K562 (cell line): Measurements from ENCODE around the gene PLA2R1. TPM values are rescaled to one million over a fixed set of nuclear protein-coding genes. Genes with fewer than 3 reads are reported as not detected.

Experiments
- ATAC-seq: fragments of 200-7000 bp; cut with Tn5 transposase; 3 replicates; pipeline ENCODE4 v1.9.1; 2020; ENCODE audit warnings: moderate library complexity
- BruUV-seq: library from RNA; stranded (reverse); fragments of 400-500 nt; replicated peaks from 2 replicates; lab custom pipeline; 2021; lab: Mats Ljungman, UMichigan
- CTCF ChIA-PET: fragments of 300-600 bp; formaldehyde crosslinking; extraction: SDS; loops from one replicate; lab custom pipeline; 2021; ENCODE audit warnings: low intra/inter-chr PET ratio; lab: Yijun Ruan, JAX
- POLR2A ChIA-PET: fragments of 300-600, 350-650 bp; sonication (Branson Sonifier 250); formaldehyde crosslinking; extraction: SDS; loops from one replicate; lab custom pipeline; 2021; ENCODE audit warnings: antibody characterized with exemption, inconsistent platforms; lab: Yijun Ruan, JAX
- DNase-seq, 4 experiments: peaks; one replicate each; pipeline versions ENCODE4 v3.0.0 to v3.0.0-alpha.2; 2011 to 2018; ENCODE audit warnings: low spot score in 3 of 4, mixed read lengths in 3 of 4; ENCODE audit errors: extremely low read depth in 1 of 4
- FAIRE-seq: peaks from 2 replicates; lab custom pipeline; 2011; peaks lifted over from hg19 to GRCh38; lab: Jason Lieb, UNC
- H2AFZ ChIP-seq: 2 replicates; pipeline ENCODE4 v1.6.0; 2011; ENCODE audit warnings: low read depth, low read length, control low read depth, inconsistent platforms
- H3K27ac ChIP-seq: fragments of 200-600 bp; 3 replicates; pipeline ENCODE4 v1.8.0; 2011; ENCODE audit warnings: low read depth, mild to moderate bottlenecking, control low read depth, inconsistent platforms, low read length, moderate library complexity, mixed read lengths; ENCODE audit errors: extremely low read depth
- H3K27me3 ChIP-seq, 2 experiments: fragments of 300-600 bp in 1 of 2; 2 replicates in 1 of 2; 3 replicates in 1 of 2; pipeline versions ENCODE4 v1.6.0 to v1.8.0; 2011; ENCODE audit warnings: inconsistent platforms in 2 of 2, low read length in 2 of 2, mild to moderate bottlenecking in 1 of 2, mixed read lengths in 1 of 2, moderate library complexity in 1 of 2; ENCODE audit not compliant: control insufficient read depth in 2 of 2, insufficient read depth in 2 of 2
- H3K36me3 ChIP-seq: fragments of 300-600 bp; 3 replicates; pipeline ENCODE4 v1.8.0; 2011; ENCODE audit warnings: mild to moderate bottlenecking, low read length, inconsistent platforms; ENCODE audit not compliant: control insufficient read depth, insufficient read depth
- H3K4me1 ChIP-seq, 2 experiments: fragments of 200-600 bp in 1 of 2; replicated peaks in 1 of 2; 2 replicates in 1 of 2; 3 replicates in 1 of 2; pipeline versions ENCODE4 v1.5.1 to v1.8.0; 2011; ENCODE audit warnings: inconsistent platforms in 2 of 2, low read length in 2 of 2, mild to moderate bottlenecking in 1 of 2, mixed read lengths in 1 of 2, moderate library complexity in 1 of 2; ENCODE audit not compliant: control insufficient read depth in 2 of 2, insufficient read depth in 2 of 2
- H3K4me2 ChIP-seq: 2 replicates; pipeline ENCODE4 v1.6.1; 2011; ENCODE audit warnings: low read length, control low read depth, inconsistent platforms, mixed read lengths; ENCODE audit not compliant: insufficient read depth
- H3K4me3 ChIP-seq: fragments of 200-600 bp; sonication (generic), shearing (Covaris generic); 2 replicates; pipeline ENCODE4 v1.5.1; 2016; ENCODE audit warnings: control low read depth, inconsistent platforms
- H3K79me2 ChIP-seq: fragments of 200-600 bp; 3 replicates; pipeline ENCODE4 v1.8.0; 2011; ENCODE audit warnings: low read length, inconsistent platforms; ENCODE audit not compliant: control insufficient read depth, insufficient read depth
- H3K9ac ChIP-seq, 2 experiments: 2 replicates each; pipeline versions ENCODE4 v1.6.0 to v1.6.1; 2011; ENCODE audit warnings: low read depth in 2 of 2, low read length in 2 of 2, control low read depth in 1 of 2, inconsistent platforms in 1 of 2, mild to moderate bottlenecking in 1 of 2, mixed read lengths in 1 of 2; ENCODE audit not compliant: insufficient read depth in 1 of 2
- H3K9me1 ChIP-seq: one replicate; pipeline ENCODE4 v1.6.0; 2011; ENCODE audit warnings: inconsistent platforms, mild to moderate bottlenecking, low read length, moderate library complexity; ENCODE audit not compliant: control insufficient read depth, insufficient read depth
- H3K9me3 ChIP-seq: replicated peaks from 2 replicates; pipeline ENCODE4 v1.5.1; 2011; ENCODE audit warnings: low read depth, low read length, inconsistent platforms; ENCODE audit not compliant: control insufficient read depth, insufficient read depth
- H4K20me1 ChIP-seq: replicated peaks from 2 replicates; pipeline ENCODE4 v1.6.1; 2011; ENCODE audit warnings: low read length, inconsistent platforms, mixed read lengths; ENCODE audit not compliant: control insufficient read depth, insufficient read depth
- TAF9B ChIP-seq: fragments of 450-650 bp; IDR thresholded peaks from 2 replicates; pipeline ENCODE4 v1.6.1; 2018; ENCODE audit warnings: mild to moderate bottlenecking; ENCODE audit not compliant: partially characterized antibody
- ZNF384 ChIP-seq: IDR thresholded peaks from 2 replicates; pipeline ENCODE4 v1.6.1; 2012; ENCODE audit warnings: low read depth, low read length, improper control_type of control experiment
- ZNF644 ChIP-seq: fragments of 200-800 bp; sonication (Bioruptor generic); IDR thresholded peaks from 2 replicates; pipeline ENCODE4 v1.6.1; 2016; ENCODE audit warnings: low read depth, missing genetic modification characterization, missing compliant biosample characterization
- WGBS: fragments of 100-300 bp; shearing (Covaris generic); methylation state at CpG from one replicate; pipeline ENCODE4 v1.1.6; 2016; ENCODE audit warnings: low coverage, mixed read lengths; ENCODE audit not compliant: insufficient coverage; ENCODE audit errors: missing lambda C conversion rate; 5-methylcytosine and 5-hydroxymethylcytosine counted together
- in situ Hi-C: fragments of 300-500 bp; cut with MboI; formaldehyde crosslinking; loops from 4 replicates; pipeline ENCODE4 v1.15.0; 2018; ENCODE audit warnings: inconsistent platforms, mixed read lengths
- intact Hi-C: fragments of 100-400 bp; cut with micrococcal nuclease; formaldehyde crosslinking; loops from 2 replicates; pipeline ENCODE4 v1.14.2; 2022
- polyA plus RNA-seq, 8 experiments: library from polyadenylated mRNA; depleted of rRNA in 4 of 8; stranded (reverse) in 5 of 8; unstranded in 3 of 8; fragments of >200 nt; fragmentation: Nextera tagmentation in 2 of 8; fragmentation: Illumina TruSeq in 1 of 8; extraction: Ambion mirVana in 2 of 8; extraction: Trizol in 1 of 8; gene quantifications; 2 replicates each; pipeline versions ENCODE4 v1.2.1 to v1.2.3, GENCODE V29; 2011 to 2014; ENCODE audit warnings: inconsistent platforms in 1 of 8, missing spikeins in 1 of 8
- total RNA-seq, 7 experiments: library from RNA; depleted of rRNA in 6 of 7; stranded (reverse); fragments of >200 nt in 6 of 7; fragmentation: Illumina TruSeq in 2 of 7; extraction: Trizol in 2 of 7; gene quantifications; 2 replicates each; pipeline versions ENCODE4 v1.2.1 to v1.2.3, GENCODE V29; 2011 to 2021; ENCODE audit warnings: low replicate concordance in 1 of 7
- TF ChIP-seq, protein P1 (sequence below): IDR thresholded peaks from 2 replicates; pipeline ENCODE4 v1.6.1; 2011; ENCODE audit not compliant: insufficient read length; ENCODE audit errors: extremely low read depth

PLA2R1 gene
- total and polyA plus RNA-seq, 9 of the 15 experiments (the other 6 are each of a cell fraction or from before 2014, with no cell fraction given): not detected

DNA sequence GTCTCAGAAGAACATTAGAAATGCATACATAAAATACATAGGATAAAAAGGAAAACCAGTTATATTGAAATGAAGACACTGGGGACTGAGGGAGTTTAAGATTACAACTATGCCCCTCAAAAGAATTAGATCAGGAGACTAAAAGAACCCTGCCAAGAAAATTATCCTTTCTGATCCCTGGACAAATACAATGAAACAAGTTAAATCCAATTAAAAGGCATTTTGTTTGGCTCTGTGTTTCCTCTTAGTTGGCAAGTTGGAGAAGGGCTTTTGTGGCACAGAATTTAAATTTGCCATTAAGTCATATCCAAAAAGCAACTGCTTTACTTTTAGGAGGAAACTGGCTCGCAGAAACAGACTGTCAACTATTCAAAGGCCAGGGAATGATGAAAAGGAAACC is 165.3 kb downstream of the PLA2R1 start:
- H3K9ac ChIP-seq: no peak overlapping the region
- no peak for DNase-seq
- TF ChIP-seq ZNF644 (tag) (no peak), ZNF384 (no peak), TAF9B (no peak)
- TF ChIP-seq, protein P1, sequence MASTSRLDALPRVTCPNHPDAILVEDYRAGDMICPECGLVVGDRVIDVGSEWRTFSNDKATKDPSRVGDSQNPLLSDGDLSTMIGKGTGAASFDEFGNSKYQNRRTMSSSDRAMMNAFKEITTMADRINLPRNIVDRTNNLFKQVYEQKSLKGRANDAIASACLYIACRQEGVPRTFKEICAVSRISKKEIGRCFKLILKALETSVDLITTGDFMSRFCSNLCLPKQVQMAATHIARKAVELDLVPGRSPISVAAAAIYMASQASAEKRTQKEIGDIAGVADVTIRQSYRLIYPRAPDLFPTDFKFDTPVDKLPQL: no peak
- H3K9me1 ChIP-seq: no peaks in the 10 kb centered on the region
- no peak overlapping the region for H3K4me3 ChIP-seq
- peaks cover 21 to 27% of the 10 kb centered on the region in 2 experiments; a peak in 4 of 5 replicates for H3K27me3 ChIP-seq
- no peak overlapping the region for H3K27ac ChIP-seq
- no peaks in the 10 kb centered on the region for H4K20me1 ChIP-seq
- BruUV-seq: no TSS peak
- H3K4me2 ChIP-seq: no peak overlapping the region
- no peak for ATAC-seq
- no peaks in the 10 kb centered on the region for H3K9me3 ChIP-seq
- FAIRE-seq: no peak
- no peaks in the 10 kb centered on the region for H3K36me3 ChIP-seq
- in situ Hi-C loops (no loop called here), intact Hi-C loops (no loop called here)
- WGBS: 0% methylated on average over 1 of the region's 1 CpG
- no peaks in the 10 kb centered on the region for H3K79me2 ChIP-seq
- ChIA-PET POLR2A (no interaction called here), CTCF (no interaction called here)
- no peak overlapping the region for H2AFZ ChIP-seq
- H3K4me1 ChIP-seq: no peaks in the 10 kb centered on the region
